T-cell (primary cell): ENCODE results near the gene IRX6. TPM values are rescaled to one million over a fixed set of nuclear protein-coding genes. Genes with fewer than 3 reads are reported as not detected.

ENCODE experiments used
- ATAC-seq, 4 experiments: fragments of 200-7000 bp in 3 of 4; fragments of 150-1000 bp in 1 of 4; cut with Tn5 transposase; replicated peaks in 1 of 4; 1 replicate in 3 of 4; 2 replicates in 1 of 4; pipeline ENCODE4 v1.10.0; 2021; ENCODE audit warnings: moderate library complexity in 3 of 4, mild to moderate bottlenecking in 2 of 4, moderate number of reproducible peaks in 1 of 4
- CTCF ChIA-PET, 2 donors: fragments of 300-600 bp; sonication (Branson Sonifier 250); formaldehyde crosslinking; loops; one replicate each; lab custom pipeline; 2022; ENCODE audit warnings: antibody characterized with exemption in 2 of 2; lab: Charles Lee
- POLR2A ChIA-PET, 2 donors: fragments of 300-600 bp; sonication (Branson Sonifier 250); formaldehyde crosslinking; loops; one replicate each; lab custom pipeline; 2022; ENCODE audit warnings: antibody characterized with exemption in 2 of 2; lab: Charles Lee
- DNase-seq, 35 experiments: peaks; one replicate each; pipeline versions ENCODE4 v3.0.0 to v3.0.0-alpha.2; 2013 to 2023
- H3K27ac ChIP-seq: one replicate; pipeline ENCODE4 v1.5.1; 2013; ENCODE audit warnings: low read length
- H3K27me3 ChIP-seq, 2 experiments: replicated peaks in 1 of 2; 1 replicate in 1 of 2; 2 replicates in 1 of 2; pipeline versions ENCODE4 v1.6.1 to v1.7.0; 2013; ENCODE audit warnings: low read length in 1 of 2, mixed read lengths in 1 of 2; ENCODE audit not compliant: control insufficient read depth in 2 of 2, insufficient read depth in 2 of 2; ENCODE audit errors: extremely low read depth in 1 of 2
- H3K36me3 ChIP-seq, 2 donors: 1 replicate in 1 of 2; 2 replicates in 1 of 2; pipeline versions ENCODE4 v1.6.1 to v1.7.0; 2013; ENCODE audit warnings: low read length in 1 of 2; ENCODE audit not compliant: control insufficient read depth in 2 of 2, insufficient read depth in 1 of 2; ENCODE audit errors: extremely low read depth in 1 of 2
- H3K4me1 ChIP-seq, 2 experiments: 1 replicate in 1 of 2; 2 replicates in 1 of 2; pipeline versions ENCODE4 v1.6.1 to v1.7.0; 2013; ENCODE audit warnings: low read length in 2 of 2, mixed read lengths in 1 of 2; ENCODE audit not compliant: insufficient read depth in 2 of 2, control insufficient read depth in 1 of 2; ENCODE audit errors: extremely low read depth in 1 of 2
- H3K4me3 ChIP-seq, 2 donors: 1 replicate in 1 of 2; 2 replicates in 1 of 2; pipeline versions ENCODE4 v1.5.1 to v1.7.0; 2013; ENCODE audit warnings: mild to moderate bottlenecking in 2 of 2, low read length in 1 of 2, moderate library complexity in 1 of 2; ENCODE audit not compliant: control insufficient read depth in 1 of 2; ENCODE audit errors: extremely low read depth in 1 of 2
- H3K9me3 ChIP-seq: 2 replicates; pipeline ENCODE4 v1.7.0; 2013
- H3K27ac Mint-ChIP-seq, 2 donors: one replicate each; pipeline ENCODE4 v1.8.0; 2020 to 2021; ENCODE audit warnings: mild to moderate bottlenecking in 2 of 2, mixed read lengths in 2 of 2
- H3K27me3 Mint-ChIP-seq, 2 donors: one replicate each; pipeline ENCODE4 v1.8.0; 2021 to 2022; ENCODE audit warnings: mixed read lengths in 2 of 2
- H3K36me3 Mint-ChIP-seq: one replicate; pipeline ENCODE4 v1.8.0; 2021; ENCODE audit warnings: mixed read lengths
- H3K4me1 Mint-ChIP-seq, 3 donors: one replicate each; pipeline ENCODE4 v1.8.0; 2020 to 2022; ENCODE audit warnings: mixed read lengths in 3 of 3, mild to moderate bottlenecking in 1 of 3
- H3K4me3 Mint-ChIP-seq, 3 donors: one replicate each; pipeline ENCODE4 v1.8.0; 2020 to 2022; ENCODE audit warnings: mild to moderate bottlenecking in 3 of 3, mixed read lengths in 3 of 3, moderate library complexity in 3 of 3
- H3K9me3 Mint-ChIP-seq, 3 donors: one replicate each; pipeline ENCODE4 v1.8.0; 2020 to 2022; ENCODE audit warnings: mixed read lengths in 3 of 3
- WGBS: methylation state at CpG from one replicate; pipeline ENCODE4 v1.1.5; 2013; ENCODE audit warnings: missing lambda C conversion rate; ENCODE audit not compliant: insufficient coverage; 5-methylcytosine and 5-hydroxymethylcytosine counted together
- total RNA-seq, 35 experiments: library from RNA in 6 of 35; stranded (reverse) in 6 of 35; fragments of 120-200 nt in 1 of 35; gene quantifications; one replicate each; pipeline versions ENCODE4 v1.2.1 to v1.2.4 and lab custom pipeline; 2013 to 2026

IRX6 gene
- total RNA-seq, 5 donors from 2014 or later (not counting 1 experiment from before 2014, with no cell fraction given), result not detected

DNA sequence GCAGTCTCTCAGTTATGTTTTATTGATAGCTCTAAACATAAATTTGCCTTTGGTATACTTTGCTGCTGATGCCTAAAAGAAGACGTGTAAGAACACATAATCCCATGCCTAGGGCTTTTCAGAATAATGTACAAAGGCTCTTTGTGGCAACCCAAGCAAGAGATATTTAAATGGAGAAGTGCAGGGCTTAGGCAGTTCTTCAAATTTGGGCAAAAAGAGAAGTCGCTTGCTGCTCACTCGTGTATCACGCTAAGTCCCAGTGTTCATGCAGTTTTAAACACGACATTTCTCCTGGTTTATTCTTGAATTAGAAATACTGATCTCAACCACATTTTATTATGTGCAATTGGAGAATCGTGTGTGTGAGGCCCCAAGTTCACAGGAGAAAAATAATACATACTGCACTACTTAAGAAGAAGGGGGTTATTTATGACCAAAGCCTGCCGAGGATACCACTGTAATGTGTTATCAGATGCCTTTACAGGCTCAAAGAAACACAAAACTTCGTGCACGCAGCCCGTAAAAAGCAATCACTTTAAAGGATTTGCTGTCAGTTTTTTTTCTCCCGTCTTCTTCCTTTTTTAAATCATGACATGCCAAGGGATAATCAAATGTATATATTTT lies 22.5 kb upstream of the IRX6 start:
- no peak overlapping the region for H3K4me3 Mint-ChIP-seq
- no peak overlapping the region for H3K4me3 ChIP-seq
- H3K9me3 Mint-ChIP-seq, result peaks cover 0 to 10% (median 0%) of the 10 kb centered on the region in 3 donors
- H3K27me3 ChIP-seq, result peaks cover 2 to 6% of the 10 kb centered on the region in 2 experiments
- no peak overlapping the region for H3K27ac Mint-ChIP-seq
- H3K4me1 ChIP-seq, result no peaks in the 10 kb centered on the region
- H3K36me3 ChIP-seq, result no peaks in the 10 kb centered on the region
- H3K9me3 ChIP-seq, result no peaks in the 10 kb centered on the region
- H3K27me3 Mint-ChIP-seq, result peaks cover 20 to 36% of the 10 kb centered on the region in 2 donors
- 29% methylated on average over 1 of the region's 11 CpGs for WGBS
- ChIA-PET POLR2A (no interaction called here), CTCF (no interaction called here)
- no peak overlapping the region for H3K27ac ChIP-seq
- H3K4me1 Mint-ChIP-seq, result no peaks in the 10 kb centered on the region
- no peak for DNase-seq
- ATAC-seq, result no peak
- H3K36me3 Mint-ChIP-seq, result no peaks in the 10 kb centered on the region

DNA sequence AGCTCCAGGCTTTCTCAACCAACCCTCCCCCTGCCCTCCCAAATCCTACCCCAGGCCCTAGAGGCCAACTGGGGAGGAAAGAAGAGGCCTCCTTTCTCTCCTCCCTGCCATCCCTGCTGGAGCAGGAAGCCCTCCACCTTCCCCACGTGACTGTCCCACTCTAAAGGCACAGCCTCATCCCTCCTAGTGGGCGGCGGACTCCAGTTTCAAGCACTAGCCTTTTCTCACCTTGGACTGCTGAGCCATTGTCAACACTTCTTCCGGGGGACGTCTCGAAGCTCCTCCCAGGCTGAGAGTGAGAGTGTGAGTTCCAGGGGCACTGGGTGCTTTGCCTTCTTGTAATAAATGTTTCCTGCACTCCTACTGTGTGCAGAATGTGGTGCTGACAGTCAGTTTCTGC lies 21.4 kb upstream of the IRX6 start:
- Histone ChIP-seq H3K36me3 (no peaks in the 10 kb centered on the region), H3K27ac (no peak overlapping the region), H3K4me3 (no peak overlapping the region), H3K27me3 (peaks cover 2 to 6% of the 10 kb centered on the region in 2 experiments), H3K4me1 (no peaks in the 10 kb centered on the region), H3K9me3 (no peaks in the 10 kb centered on the region)
- H3K27ac Mint-ChIP-seq, result no peak overlapping the region
- no peaks in the 10 kb centered on the region for H3K36me3 Mint-ChIP-seq
- ChIA-PET POLR2A (no interaction called here), CTCF (no interaction called here)
- no peaks in the 10 kb centered on the region for H3K4me1 Mint-ChIP-seq
- WGBS, result no CpG with 5 or more reads among the region's 6 CpGs
- H3K27me3 Mint-ChIP-seq, result peaks cover 20 to 36% of the 10 kb centered on the region in 2 donors
- ATAC-seq (no peak), DNase-seq (no peak)
- no peak overlapping the region for H3K4me3 Mint-ChIP-seq
- peaks cover 0 to 7% (median 0%) of the 10 kb centered on the region in 3 donors for H3K9me3 Mint-ChIP-seq

DNA sequence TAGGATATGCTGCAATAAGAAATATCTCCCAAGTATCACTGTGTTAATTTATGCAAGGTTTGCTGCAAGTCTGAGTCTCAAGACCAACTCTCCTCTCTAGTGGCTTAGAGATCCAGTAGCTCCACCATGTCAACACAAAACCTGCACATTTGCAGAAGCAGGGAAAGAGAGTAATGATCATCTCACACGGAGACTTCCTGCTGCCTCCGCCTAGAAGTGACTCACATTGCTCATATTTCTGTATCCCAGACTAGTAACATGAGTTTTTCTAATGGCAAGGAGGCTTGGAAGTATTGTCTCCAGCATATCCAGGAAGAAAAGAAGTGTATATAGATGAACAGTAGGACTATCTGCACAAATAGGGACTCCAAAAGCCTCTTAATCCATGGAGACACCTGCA lies 15.0 kb upstream of the IRX6 start:
- no peak overlapping the region for H3K27ac ChIP-seq
- H3K36me3 Mint-ChIP-seq, result no peaks in the 10 kb centered on the region
- H3K27me3 Mint-ChIP-seq, result peaks cover 3 to 9% of the 10 kb centered on the region in 2 donors
- H3K4me1 ChIP-seq, result no peaks in the 10 kb centered on the region
- ChIA-PET CTCF (interaction anchor here in 1 of 2 donors (0.8 kb wide), 1 partner anchor 1648 kb away, joined by 3 read pairs; no protein-coding TSS in a partner anchor), POLR2A (no interaction called here)
- H3K4me1 Mint-ChIP-seq, result no peaks in the 10 kb centered on the region
- no peak overlapping the region for H3K4me3 Mint-ChIP-seq
- no peak for DNase-seq
- ATAC-seq, result no peak
- H3K36me3 ChIP-seq, result no peaks in the 10 kb centered on the region
- peaks cover 0 to 2% of the 10 kb centered on the region in 2 experiments for H3K27me3 ChIP-seq
- WGBS, result no CpG with 5 or more reads among the region's 2 CpGs
- H3K27ac Mint-ChIP-seq, result no peak overlapping the region
- peaks cover 2% of the 10 kb centered on the region for H3K9me3 ChIP-seq
- H3K4me3 ChIP-seq, result no peak overlapping the region
- peaks cover 2 to 4% (median 4%) of the 10 kb centered on the region in 3 donors for H3K9me3 Mint-ChIP-seq

DNA sequence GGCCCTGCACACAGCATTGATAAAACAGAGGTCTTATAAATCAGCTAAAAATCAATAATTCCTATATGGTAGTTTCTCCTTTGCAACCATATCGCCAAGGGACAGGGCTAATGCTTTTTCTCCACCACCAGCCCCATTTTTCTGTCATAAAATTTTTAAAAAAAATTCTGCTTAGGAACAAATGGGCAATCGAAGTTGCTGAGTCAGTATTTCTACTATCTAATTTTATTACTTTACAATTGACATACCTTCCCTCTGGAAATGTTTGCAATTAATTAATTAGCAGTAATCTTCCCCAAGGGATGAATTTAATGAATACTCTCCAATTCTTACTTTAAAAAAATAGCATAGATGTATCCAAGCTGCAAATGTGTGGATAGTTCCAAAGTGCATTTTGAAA lies 1.7 kb upstream of the IRX6 start:
- Mint-ChIP-seq H3K9me3 (no peaks in the 10 kb centered on the region), H3K4me1 (peaks cover 0 to 4% (median 0%) of the 10 kb centered on the region in 3 donors), H3K27me3 (peaks cover 34 to 43% of the 10 kb centered on the region in 2 donors), H3K4me3 (no peak overlapping the region), H3K36me3 (no peaks in the 10 kb centered on the region), H3K27ac (no peak overlapping the region)
- no CpG with 5 or more reads among the region's 2 CpGs for WGBS
- no peaks in the 10 kb centered on the region for H3K4me1 ChIP-seq
- CTCF ChIA-PET, result no interaction called here
- no peak for ATAC-seq
- POLR2A ChIA-PET, result no interaction called here
- no peak overlapping the region for H3K4me3 ChIP-seq
- no peak overlapping the region for H3K27ac ChIP-seq
- DNase-seq, result no peak
- H3K9me3 ChIP-seq, result no peaks in the 10 kb centered on the region
- H3K36me3 ChIP-seq, result no peaks in the 10 kb centered on the region
- H3K27me3 ChIP-seq, result peaks cover 18 to 37% of the 10 kb centered on the region in 2 experiments

DNA sequence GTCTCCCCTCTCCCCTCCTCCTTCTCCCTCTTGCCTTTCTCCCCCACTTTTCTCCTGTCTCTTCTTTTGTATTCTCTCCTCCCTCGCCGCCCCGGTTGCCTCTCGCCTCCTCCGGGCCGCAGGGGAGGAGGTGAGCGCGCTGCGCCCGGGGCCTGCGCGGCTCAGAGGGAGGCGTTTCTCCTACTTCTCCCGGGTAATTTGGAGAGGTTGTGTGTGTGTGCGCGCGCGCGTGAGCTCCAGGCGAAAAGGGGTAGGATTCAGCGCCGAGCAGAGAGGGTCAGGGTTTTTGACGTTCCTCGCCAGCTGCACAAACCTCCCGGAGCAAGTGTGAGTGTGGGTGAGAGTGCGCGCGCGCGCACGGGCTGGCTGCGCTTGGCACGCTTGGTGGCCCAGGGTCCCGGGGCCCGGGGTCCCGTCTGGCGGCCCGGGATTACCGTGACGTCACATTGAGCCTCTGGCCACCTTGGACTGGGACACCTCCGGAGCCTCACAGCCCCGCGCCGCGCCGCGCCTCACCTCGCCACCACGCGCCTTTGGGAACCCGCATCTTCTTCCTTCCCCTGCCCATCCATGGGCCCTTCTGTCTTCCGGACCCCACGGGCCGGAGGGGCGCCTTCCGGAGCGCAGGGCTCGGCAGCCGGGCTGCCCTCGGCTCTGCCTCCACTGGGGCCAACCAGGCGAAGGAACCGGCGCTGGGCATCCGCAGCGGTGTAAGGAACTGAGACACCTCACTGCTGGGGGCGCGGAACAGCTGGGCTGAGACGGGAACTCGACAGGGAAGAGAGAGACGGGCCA lies 479 bp downstream of the IRX6 start:
- no peak overlapping the region for H3K27ac Mint-ChIP-seq
- no peaks in the 10 kb centered on the region for H3K4me1 ChIP-seq
- no peaks in the 10 kb centered on the region for H3K36me3 Mint-ChIP-seq
- H3K9me3 ChIP-seq, result no peaks in the 10 kb centered on the region
- H3K4me3 ChIP-seq, result no peak overlapping the region
- ChIA-PET CTCF (no interaction called here), POLR2A (no interaction called here)
- no peak overlapping the region for H3K27ac ChIP-seq
- no peak overlapping the region for H3K4me3 Mint-ChIP-seq
- ATAC-seq, result no peak
- 7% methylated on average over 51 of the region's 70 CpGs for WGBS
- H3K27me3 Mint-ChIP-seq, result peaks cover 36 to 60% of the 10 kb centered on the region in 2 donors
- H3K9me3 Mint-ChIP-seq, result no peaks in the 10 kb centered on the region
- H3K36me3 ChIP-seq, result no peaks in the 10 kb centered on the region
- peaks cover 0 to 4% (median 0%) of the 10 kb centered on the region in 3 donors for H3K4me1 Mint-ChIP-seq
- no peak for DNase-seq
- peaks cover 11 to 56% of the 10 kb centered on the region in 2 experiments for H3K27me3 ChIP-seq

DNA sequence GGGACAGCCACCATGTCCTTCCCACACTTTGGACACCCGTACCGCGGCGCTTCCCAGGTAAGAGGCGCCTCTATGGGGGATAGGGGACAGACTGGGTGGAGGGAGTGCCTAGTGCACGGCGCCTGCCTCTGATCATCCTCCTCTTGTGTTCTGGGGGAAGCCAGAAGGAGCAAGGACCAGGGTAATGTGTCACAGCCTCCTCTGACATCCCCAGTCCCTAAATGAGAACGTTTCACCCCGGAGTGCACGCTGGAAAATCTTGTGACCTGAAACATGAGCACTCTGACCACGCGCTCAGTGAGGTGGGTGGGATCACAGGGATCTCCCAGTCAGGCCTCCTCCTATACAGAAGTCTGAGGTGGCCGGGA lies 1.1 kb downstream of the IRX6 start:
- ATAC-seq, result no peak
- DNase-seq, result no peak
- peaks cover 41 to 65% of the 10 kb centered on the region in 2 donors for H3K27me3 Mint-ChIP-seq
- Histone ChIP-seq H3K27ac (no peak overlapping the region), H3K27me3 (peaks cover 10 to 60% of the 10 kb centered on the region in 2 experiments), H3K4me3 (no peak overlapping the region), H3K9me3 (no peaks in the 10 kb centered on the region), H3K36me3 (no peaks in the 10 kb centered on the region), H3K4me1 (no peaks in the 10 kb centered on the region)
- no peaks in the 10 kb centered on the region for H3K9me3 Mint-ChIP-seq
- POLR2A ChIA-PET, result no interaction called here
- H3K27ac Mint-ChIP-seq, result no peak overlapping the region
- H3K4me1 Mint-ChIP-seq, result peaks cover 0 to 4% (median 0%) of the 10 kb centered on the region in 3 donors
- no peak overlapping the region for H3K4me3 Mint-ChIP-seq
- no peaks in the 10 kb centered on the region for H3K36me3 Mint-ChIP-seq
- CTCF ChIA-PET, result no interaction called here
- no CpG with 5 or more reads among the region's 13 CpGs for WGBS
